Measurements from ENCODE around the gene TRABD.
A peak's percentile ranks its signal among the peaks of the same experiment; 100 is the strongest.

Gene TRABD

GRCh38 chr22:50138988-50139387 lies 46.7 kb upstream of the TRABD start:
- Histone ChIP-seq H3K18ac (ENCODE audit: low read depth in 1 of 2, low read length in 2 of 2) (no peak overlapping the region), H3K36me3 (ENCODE audit: control insufficient read depth in 1 of 2, insufficient read depth in 2 of 2, low read depth in 1 of 2, low read length in 2 of 2) (no peaks in the 10 kb centered on the region), H3K27ac (ENCODE audit: low read length, poor library complexity, severe bottlenecking) (no peak overlapping the region), H4K8ac (ENCODE audit: low read length) (no peak overlapping the region), H3K9me3 (ENCODE audit: control insufficient read depth, low read length) (no peaks in the 10 kb centered on the region), H3K4me2 (ENCODE audit: low read length, poor library complexity, severe bottlenecking) (no peak overlapping the region), H2BK15ac (ENCODE audit: low read depth, poor library complexity, severe bottlenecking) (no peak overlapping the region), H3K79me1 (replicated peaks; ENCODE audit: low read length, poor library complexity, severe bottlenecking) (no peaks in the 10 kb centered on the region), H3K27me3 (ENCODE audit: control insufficient read depth in 1 of 2, insufficient read depth in 1 of 2, low read length in 2 of 2) (peaks cover 8 to 28% of the 10 kb centered on the region in 2 experiments), H4K91ac (ENCODE audit: low read length) (no peak overlapping the region), H3K4me1 (ENCODE audit: control insufficient read depth, insufficient read depth, low read depth, low read length) (peaks cover 8% of the 10 kb centered on the region), H3K4me3 (ENCODE audit: insufficient read depth in 1 of 2, low read depth in 1 of 2, low read length in 2 of 2) (no peak overlapping the region), H3K4ac (ENCODE audit: low read depth in 1 of 2, low read length in 2 of 2) (no peak overlapping the region), H2BK5ac (ENCODE audit: low read depth, low read length, poor library complexity, severe bottlenecking) (no peak overlapping the region), H2BK120ac (ENCODE audit: low read depth, low read length) (no peak overlapping the region), H2AFZ (ENCODE audit: low read depth, low read length) (no peak overlapping the region), H3K9ac (ENCODE audit: low read length) (no peak overlapping the region), H2BK12ac (ENCODE audit: low read length in 2 of 2) (no peak overlapping the region), H2AK5ac (ENCODE audit: low read length, severe bottlenecking) (no peak overlapping the region), H3K14ac (ENCODE audit: low read length in 2 of 2) (no peak overlapping the region), H3K23ac (ENCODE audit: low read length in 2 of 2) (no peak overlapping the region)
- 96% methylated on average over 9 of the region's 9 CpGs for WGBS
- DNase-seq = no peak

- H3K4ac ChIP-seq (ENCODE audit: low read depth in 1 of 2, low read length in 2 of 2) = no peak overlapping the region
- H2BK120ac ChIP-seq (ENCODE audit: low read depth, low read length) = no peak overlapping the region
- no peak overlapping the region for H4K8ac ChIP-seq (ENCODE audit: low read length)
- no peak overlapping the region for H3K4me3 ChIP-seq (ENCODE audit: insufficient read depth in 1 of 2, low read depth in 1 of 2, low read length in 2 of 2)
- no peak for DNase-seq
- H2BK5ac ChIP-seq (ENCODE audit: low read depth, low read length, poor library complexity, severe bottlenecking) = no peak overlapping the region
- H3K4me2 ChIP-seq (ENCODE audit: low read length, poor library complexity, severe bottlenecking) = no peak overlapping the region
- no peak overlapping the region for H4K91ac ChIP-seq (ENCODE audit: low read length)
- H3K36me3 ChIP-seq (ENCODE audit: control insufficient read depth in 1 of 2, insufficient read depth in 2 of 2, low read depth in 1 of 2, low read length in 2 of 2) = no peaks in the 10 kb centered on the region
- no peak overlapping the region for H2AFZ ChIP-seq (ENCODE audit: low read depth, low read length)
- H3K9me3 ChIP-seq (ENCODE audit: control insufficient read depth, low read length) = no peaks in the 10 kb centered on the region
- H2AK5ac ChIP-seq (ENCODE audit: low read length, severe bottlenecking) = no peak overlapping the region
- peaks cover 8 to 30% of the 10 kb centered on the region in 2 experiments for H3K27me3 ChIP-seq (ENCODE audit: control insufficient read depth in 1 of 2, insufficient read depth in 1 of 2, low read length in 2 of 2)
- H3K14ac ChIP-seq (ENCODE audit: low read length in 2 of 2) = no peak overlapping the region
- H2BK12ac ChIP-seq (ENCODE audit: low read length in 2 of 2) = no peak overlapping the region
- H3K18ac ChIP-seq (ENCODE audit: low read depth in 1 of 2, low read length in 2 of 2) = no peak overlapping the region
- peaks cover 8% of the 10 kb centered on the region for H3K4me1 ChIP-seq (ENCODE audit: control insufficient read depth, insufficient read depth, low read depth, low read length)
- H3K27ac ChIP-seq (ENCODE audit: low read length, poor library complexity, severe bottlenecking) = no peak overlapping the region
- no peaks in the 10 kb centered on the region for H3K79me1 ChIP-seq (replicated peaks; ENCODE audit: low read length, poor library complexity, severe bottlenecking)
- 95% methylated on average over 14 of the region's 15 CpGs for WGBS
- H3K9ac ChIP-seq (ENCODE audit: low read length) = no peak overlapping the region
- H3K23ac ChIP-seq (ENCODE audit: low read length in 2 of 2) = no peak overlapping the region
- H2BK15ac ChIP-seq (ENCODE audit: low read depth, poor library complexity, severe bottlenecking) = no peak overlapping the region
Measured at GRCh38 chr22:50139843-50140415, 45.8 kb upstream of the TRABD start.

- no peak overlapping the region for H3K27ac ChIP-seq (ENCODE audit: low read length, poor library complexity, severe bottlenecking)
- no peak overlapping the region for H2AK5ac ChIP-seq (ENCODE audit: low read length, severe bottlenecking)
- WGBS = 83% methylated on average over 3 of the region's 3 CpGs
- peak; percentile 18 for DNase-seq
- H3K79me1 ChIP-seq (replicated peaks; ENCODE audit: low read length, poor library complexity, severe bottlenecking) = no peaks in the 10 kb centered on the region
- peaks cover 9 to 36% of the 10 kb centered on the region in 2 experiments for H3K27me3 ChIP-seq (ENCODE audit: control insufficient read depth in 1 of 2, insufficient read depth in 1 of 2, low read length in 2 of 2)
- no peak overlapping the region for H2AFZ ChIP-seq (ENCODE audit: low read depth, low read length)
- no peak overlapping the region for H3K18ac ChIP-seq (ENCODE audit: low read depth in 1 of 2, low read length in 2 of 2)
- H4K91ac ChIP-seq (ENCODE audit: low read length) = no peak overlapping the region
- no peak overlapping the region for H2BK5ac ChIP-seq (ENCODE audit: low read depth, low read length, poor library complexity, severe bottlenecking)
- H3K36me3 ChIP-seq (ENCODE audit: control insufficient read depth in 1 of 2, insufficient read depth in 2 of 2, low read depth in 1 of 2, low read length in 2 of 2) = no peaks in the 10 kb centered on the region
- H3K4me1 ChIP-seq (ENCODE audit: control insufficient read depth, insufficient read depth, low read depth, low read length) = peaks cover 8% of the 10 kb centered on the region
- no peak overlapping the region for H3K4ac ChIP-seq (ENCODE audit: low read depth in 1 of 2, low read length in 2 of 2)
- H3K4me3 ChIP-seq (ENCODE audit: insufficient read depth in 1 of 2, low read depth in 1 of 2, low read length in 2 of 2) = no peak overlapping the region
- H3K9me3 ChIP-seq (ENCODE audit: control insufficient read depth, low read length) = no peaks in the 10 kb centered on the region
- no peak overlapping the region for H2BK15ac ChIP-seq (ENCODE audit: low read depth, poor library complexity, severe bottlenecking)
- H2BK12ac ChIP-seq (ENCODE audit: low read length in 2 of 2) = no peak overlapping the region
- H3K14ac ChIP-seq (ENCODE audit: low read length in 2 of 2) = no peak overlapping the region
- H3K4me2 ChIP-seq (ENCODE audit: low read length, poor library complexity, severe bottlenecking) = no peak overlapping the region
- H3K9ac ChIP-seq (ENCODE audit: low read length) = no peak overlapping the region
- no peak overlapping the region for H2BK120ac ChIP-seq (ENCODE audit: low read depth, low read length)
- no peak overlapping the region for H4K8ac ChIP-seq (ENCODE audit: low read length)
- H3K23ac ChIP-seq (ENCODE audit: low read length in 2 of 2) = no peak overlapping the region
Measured at GRCh38 chr22:50140615-50141014, 45.1 kb upstream of the TRABD start.

GRCh38 chr22:50141462-50141861 lies 44.3 kb upstream of the TRABD start:
- Histone ChIP-seq H3K14ac (ENCODE audit: low read length in 2 of 2) (no peak overlapping the region), H3K36me3 (ENCODE audit: control insufficient read depth in 1 of 2, insufficient read depth in 2 of 2, low read depth in 1 of 2, low read length in 2 of 2) (no peaks in the 10 kb centered on the region), H3K18ac (ENCODE audit: low read depth in 1 of 2, low read length in 2 of 2) (peak overlapping the region in 1 of 2 experiments; percentile 9), H3K9me3 (ENCODE audit: control insufficient read depth, low read length) (no peaks in the 10 kb centered on the region), H3K4ac (ENCODE audit: low read depth in 1 of 2, low read length in 2 of 2) (no peak overlapping the region), H3K79me1 (replicated peaks; ENCODE audit: low read length, poor library complexity, severe bottlenecking) (no peaks in the 10 kb centered on the region), H3K4me1 (ENCODE audit: control insufficient read depth, insufficient read depth, low read depth, low read length) (peaks cover 7% of the 10 kb centered on the region), H2BK120ac (ENCODE audit: low read depth, low read length) (no peak overlapping the region), H3K9ac (ENCODE audit: low read length) (no peak overlapping the region), H3K27me3 (ENCODE audit: control insufficient read depth in 1 of 2, insufficient read depth in 1 of 2, low read length in 2 of 2) (peaks cover 11 to 44% of the 10 kb centered on the region in 2 experiments), H2BK5ac (ENCODE audit: low read depth, low read length, poor library complexity, severe bottlenecking) (no peak overlapping the region), H2AK5ac (ENCODE audit: low read length, severe bottlenecking) (no peak overlapping the region), H3K23ac (ENCODE audit: low read length in 2 of 2) (no peak overlapping the region), H2BK15ac (ENCODE audit: low read depth, poor library complexity, severe bottlenecking) (no peak overlapping the region), H3K27ac (ENCODE audit: low read length, poor library complexity, severe bottlenecking) (no peak overlapping the region), H2BK12ac (ENCODE audit: low read length in 2 of 2) (no peak overlapping the region), H3K4me3 (ENCODE audit: insufficient read depth in 1 of 2, low read depth in 1 of 2, low read length in 2 of 2) (no peak overlapping the region), H3K4me2 (ENCODE audit: low read length, poor library complexity, severe bottlenecking) (no peak overlapping the region), H2AFZ (ENCODE audit: low read depth, low read length) (no peak overlapping the region), H4K91ac (ENCODE audit: low read length) (no peak overlapping the region), H4K8ac (ENCODE audit: low read length) (peak overlapping the region; percentile 12)
- WGBS = 93% methylated on average over 5 of the region's 6 CpGs
- DNase-seq = no peak

Measured in mesenchymal stem cell (in vitro differentiated cells and primary cell).